ENCODE data around the gene PBX1.

The PBX1 gene

DNA sequence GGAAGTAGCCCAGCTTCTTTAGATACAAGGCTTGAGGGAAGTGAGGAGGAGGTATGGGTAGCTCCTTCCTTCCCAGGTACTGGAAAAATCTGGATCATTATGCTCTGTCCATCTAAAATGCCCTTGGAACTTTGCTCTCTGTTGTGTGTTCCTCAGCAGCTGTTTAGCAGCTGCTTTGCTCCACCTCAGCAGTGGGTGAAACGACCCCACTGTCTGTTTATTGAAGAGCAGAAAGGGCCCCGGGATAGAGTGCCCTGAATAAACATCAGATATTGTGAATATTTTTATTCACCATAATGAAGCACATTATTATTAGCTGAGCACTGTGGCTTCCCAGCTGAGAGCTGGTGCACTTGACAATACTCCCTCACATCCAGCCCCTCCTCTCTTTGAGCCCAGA, 237.9 kb downstream of the PBX1 start:
- Histone ChIP-seq H3K27me3 (ENCODE audit: control insufficient read depth, low read length) (no peaks in the 10 kb centered on the region), H3K27ac (ENCODE audit: low read depth, low read length) (no peak overlapping the region), H3K79me2 (ENCODE audit: control insufficient read depth, low read length) (no peaks in the 10 kb centered on the region), H3K9me2 (replicated peaks; ENCODE audit: control insufficient read depth, low read length) (no peaks in the 10 kb centered on the region), H3K4me1 (ENCODE audit: control insufficient read depth, low read length) (no peaks in the 10 kb centered on the region), H3K36me3 (ENCODE audit: control insufficient read depth, low read length) (no peaks in the 10 kb centered on the region), H3K4me2 (ENCODE audit: low read length) (no peak overlapping the region), H3K4me3 (ENCODE audit: low read length) (no peak overlapping the region), H3K9me3 (ENCODE audit: control insufficient read depth, insufficient read depth, low read length) (no peaks in the 10 kb centered on the region), H4K20me1 (ENCODE audit: control insufficient read depth, insufficient read depth, low read depth, low read length) (no peaks in the 10 kb centered on the region), H3F3A (ENCODE audit: control insufficient read depth, insufficient read depth) (no peaks in the 10 kb centered on the region)
- TF ChIP-seq, protein P1, sequence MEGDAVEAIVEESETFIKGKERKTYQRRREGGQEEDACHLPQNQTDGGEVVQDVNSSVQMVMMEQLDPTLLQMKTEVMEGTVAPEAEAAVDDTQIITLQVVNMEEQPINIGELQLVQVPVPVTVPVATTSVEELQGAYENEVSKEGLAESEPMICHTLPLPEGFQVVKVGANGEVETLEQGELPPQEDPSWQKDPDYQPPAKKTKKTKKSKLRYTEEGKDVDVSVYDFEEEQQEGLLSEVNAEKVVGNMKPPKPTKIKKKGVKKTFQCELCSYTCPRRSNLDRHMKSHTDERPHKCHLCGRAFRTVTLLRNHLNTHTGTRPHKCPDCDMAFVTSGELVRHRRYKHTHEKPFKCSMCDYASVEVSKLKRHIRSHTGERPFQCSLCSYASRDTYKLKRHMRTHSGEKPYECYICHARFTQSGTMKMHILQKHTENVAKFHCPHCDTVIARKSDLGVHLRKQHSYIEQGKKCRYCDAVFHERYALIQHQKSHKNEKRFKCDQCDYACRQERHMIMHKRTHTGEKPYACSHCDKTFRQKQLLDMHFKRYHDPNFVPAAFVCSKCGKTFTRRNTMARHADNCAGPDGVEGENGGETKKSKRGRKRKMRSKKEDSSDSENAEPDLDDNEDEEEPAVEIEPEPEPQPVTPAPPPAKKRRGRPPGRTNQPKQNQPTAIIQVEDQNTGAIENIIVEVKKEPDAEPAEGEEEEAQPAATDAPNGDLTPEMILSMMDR (IDR thresholded peaks at IDR 0.05; ENCODE audit: low read depth, low read length, poor library complexity, severe bottlenecking), result no peak
- no peak for TF ChIP-seq EZH2phosphoT487 (IDR thresholded peaks at IDR 0.05; ENCODE audit: borderline replicate concordance, low read length)

GRCh38 chr1:164801246-164801731, 242.3 kb downstream of the PBX1 start:
- no peaks in the 10 kb centered on the region for H3K9me2 ChIP-seq (replicated peaks; ENCODE audit: control insufficient read depth, low read length)
- no peak overlapping the region for H3K4me2 ChIP-seq (ENCODE audit: low read length)
- H3K36me3 ChIP-seq (ENCODE audit: control insufficient read depth, low read length), result no peaks in the 10 kb centered on the region
- H3K9me3 ChIP-seq (ENCODE audit: control insufficient read depth, insufficient read depth, low read length), result no peaks in the 10 kb centered on the region
- no peaks in the 10 kb centered on the region for H3K4me1 ChIP-seq (ENCODE audit: control insufficient read depth, low read length)
- H3K4me3 ChIP-seq (ENCODE audit: low read length), result no peak overlapping the region
- no peaks in the 10 kb centered on the region for H4K20me1 ChIP-seq (ENCODE audit: control insufficient read depth, insufficient read depth, low read depth, low read length)
- H3K79me2 ChIP-seq (ENCODE audit: control insufficient read depth, low read length), result no peaks in the 10 kb centered on the region
- H3F3A ChIP-seq (ENCODE audit: control insufficient read depth, insufficient read depth), result no peaks in the 10 kb centered on the region
- peaks cover 3% of the 10 kb centered on the region; the same call in 1 of the 2 replicates for H3K27me3 ChIP-seq (ENCODE audit: control insufficient read depth, low read length)
- TF ChIP-seq EZH2phosphoT487 (IDR thresholded peaks at IDR 0.05; ENCODE audit: borderline replicate concordance, low read length), result no peak
- TF ChIP-seq, protein P1 (IDR thresholded peaks at IDR 0.05; ENCODE audit: low read depth, low read length, poor library complexity, severe bottlenecking), result no peak
- no peak overlapping the region for H3K27ac ChIP-seq (ENCODE audit: low read depth, low read length)

- H3K36me3 ChIP-seq (ENCODE audit: control insufficient read depth, low read length), result no peaks in the 10 kb centered on the region
- no peak overlapping the region for H3K27ac ChIP-seq (ENCODE audit: low read depth, low read length)
- no peak for TF ChIP-seq EZH2phosphoT487 (IDR thresholded peaks at IDR 0.05; ENCODE audit: borderline replicate concordance, low read length)
- TF ChIP-seq, protein P1 (IDR thresholded peaks at IDR 0.05; ENCODE audit: low read depth, low read length, poor library complexity, severe bottlenecking), result no peak
- H3K9me3 ChIP-seq (ENCODE audit: control insufficient read depth, insufficient read depth, low read length), result no peaks in the 10 kb centered on the region
- H4K20me1 ChIP-seq (ENCODE audit: control insufficient read depth, insufficient read depth, low read depth, low read length), result no peaks in the 10 kb centered on the region
- H3K9me2 ChIP-seq (replicated peaks; ENCODE audit: control insufficient read depth, low read length), result no peaks in the 10 kb centered on the region
- H3F3A ChIP-seq (ENCODE audit: control insufficient read depth, insufficient read depth), result no peaks in the 10 kb centered on the region
- no peak overlapping the region for H3K4me2 ChIP-seq (ENCODE audit: low read length)
- peaks cover 3% of the 10 kb centered on the region; the same call in 1 of the 2 replicates for H3K27me3 ChIP-seq (ENCODE audit: control insufficient read depth, low read length)
- H3K4me1 ChIP-seq (ENCODE audit: control insufficient read depth, low read length), result no peaks in the 10 kb centered on the region
- no peaks in the 10 kb centered on the region for H3K79me2 ChIP-seq (ENCODE audit: control insufficient read depth, low read length)
- H3K4me3 ChIP-seq (ENCODE audit: low read length), result no peak overlapping the region
Observed at GRCh38 chr1:164801791-164802502, 243.0 kb downstream of the PBX1 start.

Measured in DOHH2 (cell line).